ENCODE data around the gene INF2. TPM values are rescaled to one million over a fixed set of nuclear protein-coding genes. Genes with fewer than 3 reads are reported as not detected.

Gene INF2
- total RNA-seq, 4 donors from 2014 or later, result 50.9 to 104 (median 87.5) TPM

DNA sequence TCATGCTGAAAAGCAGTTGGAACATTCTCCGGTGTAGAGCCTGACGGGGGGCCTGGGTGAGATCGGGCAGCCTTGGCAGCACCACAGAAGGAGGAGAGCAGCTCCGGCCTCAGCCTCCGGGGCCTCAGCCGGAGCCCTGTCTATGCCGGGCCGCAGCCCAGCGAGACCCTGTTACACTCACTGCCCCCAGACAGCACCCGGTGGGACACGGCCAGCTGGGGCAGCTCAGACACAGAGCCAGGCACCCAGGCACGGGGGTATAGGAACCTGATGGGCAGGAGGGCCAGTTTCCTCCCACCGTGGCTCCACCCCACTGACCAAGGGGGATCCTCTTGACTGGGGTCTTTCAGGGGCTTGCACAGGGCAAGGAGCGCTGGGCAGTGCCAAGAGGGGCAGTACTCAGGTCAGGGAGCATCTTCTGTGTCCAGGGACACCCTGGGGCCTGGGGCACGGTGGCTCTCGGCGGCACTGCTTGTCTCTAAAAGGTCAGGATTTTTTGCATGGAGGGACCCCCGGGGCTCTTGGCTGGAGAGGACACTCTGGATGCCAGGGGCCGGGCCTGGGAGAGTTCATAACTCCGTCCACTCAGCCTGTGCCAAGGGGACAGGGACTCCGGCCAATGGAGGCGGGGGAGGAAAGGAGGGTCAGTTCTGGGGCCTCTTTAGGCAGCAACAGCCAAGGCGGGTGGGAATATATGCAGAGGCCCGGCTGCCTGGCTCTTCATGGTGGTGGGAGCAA, 9.4 kb downstream of the INF2 start:
- TF ChIP-seq, protein P1, sequence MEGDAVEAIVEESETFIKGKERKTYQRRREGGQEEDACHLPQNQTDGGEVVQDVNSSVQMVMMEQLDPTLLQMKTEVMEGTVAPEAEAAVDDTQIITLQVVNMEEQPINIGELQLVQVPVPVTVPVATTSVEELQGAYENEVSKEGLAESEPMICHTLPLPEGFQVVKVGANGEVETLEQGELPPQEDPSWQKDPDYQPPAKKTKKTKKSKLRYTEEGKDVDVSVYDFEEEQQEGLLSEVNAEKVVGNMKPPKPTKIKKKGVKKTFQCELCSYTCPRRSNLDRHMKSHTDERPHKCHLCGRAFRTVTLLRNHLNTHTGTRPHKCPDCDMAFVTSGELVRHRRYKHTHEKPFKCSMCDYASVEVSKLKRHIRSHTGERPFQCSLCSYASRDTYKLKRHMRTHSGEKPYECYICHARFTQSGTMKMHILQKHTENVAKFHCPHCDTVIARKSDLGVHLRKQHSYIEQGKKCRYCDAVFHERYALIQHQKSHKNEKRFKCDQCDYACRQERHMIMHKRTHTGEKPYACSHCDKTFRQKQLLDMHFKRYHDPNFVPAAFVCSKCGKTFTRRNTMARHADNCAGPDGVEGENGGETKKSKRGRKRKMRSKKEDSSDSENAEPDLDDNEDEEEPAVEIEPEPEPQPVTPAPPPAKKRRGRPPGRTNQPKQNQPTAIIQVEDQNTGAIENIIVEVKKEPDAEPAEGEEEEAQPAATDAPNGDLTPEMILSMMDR (IDR thresholded peaks at IDR 0.05), result no peak
- ATAC-seq (ENCODE audit: low FRiP score), result no peak
- DNase-seq (ENCODE audit: low spot score), result no peak

DNA sequence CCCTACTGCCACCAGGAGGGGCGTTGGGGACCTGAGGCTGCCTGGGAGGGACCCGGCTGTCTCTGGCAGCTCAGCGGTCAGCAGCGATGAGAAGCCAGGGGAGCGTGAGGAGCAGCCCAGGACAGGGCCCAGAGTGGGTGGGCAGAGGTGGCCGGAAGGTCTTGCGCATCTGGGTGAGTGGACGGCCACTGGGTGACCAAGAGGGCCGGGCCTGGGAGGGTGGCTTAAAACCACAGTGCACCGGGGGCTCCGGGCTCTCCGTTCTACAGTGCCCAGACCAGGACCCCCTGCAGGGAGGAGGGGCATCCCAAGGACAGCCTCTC, 10.0 kb downstream of the INF2 start:
- TF ChIP-seq, protein P1 (IDR thresholded peaks at IDR 0.05), result no peak
- DNase-seq (ENCODE audit: low spot score), result no peak
- ATAC-seq (ENCODE audit: low FRiP score), result no peak

DNA sequence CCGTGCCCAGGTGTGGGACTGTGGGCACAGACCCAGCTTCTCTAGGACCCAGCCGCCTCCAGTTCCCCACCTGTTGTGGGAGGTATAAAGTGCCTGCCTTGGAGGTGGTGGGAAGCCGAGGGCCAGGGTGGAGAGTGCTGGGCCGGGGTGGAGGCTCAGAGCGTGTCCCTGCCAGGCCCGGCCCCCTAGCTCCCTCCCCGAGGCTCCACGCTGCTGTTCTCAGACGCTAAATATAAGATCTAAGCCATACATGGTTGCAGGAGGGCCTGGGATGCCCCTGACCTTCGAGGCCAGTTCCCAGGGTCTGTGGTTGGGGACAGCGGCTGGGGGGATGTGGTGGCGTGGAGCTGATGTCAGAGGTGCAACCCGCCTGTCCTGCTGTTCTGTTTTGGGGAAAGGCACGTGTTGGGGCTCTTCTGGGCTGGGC, 10.8 kb downstream of the INF2 start:
- DNase-seq (ENCODE audit: low spot score) (no peak), ATAC-seq (ENCODE audit: low FRiP score) (no peak)
- TF ChIP-seq, protein P1 (IDR thresholded peaks at IDR 0.05), result no peak

DNA sequence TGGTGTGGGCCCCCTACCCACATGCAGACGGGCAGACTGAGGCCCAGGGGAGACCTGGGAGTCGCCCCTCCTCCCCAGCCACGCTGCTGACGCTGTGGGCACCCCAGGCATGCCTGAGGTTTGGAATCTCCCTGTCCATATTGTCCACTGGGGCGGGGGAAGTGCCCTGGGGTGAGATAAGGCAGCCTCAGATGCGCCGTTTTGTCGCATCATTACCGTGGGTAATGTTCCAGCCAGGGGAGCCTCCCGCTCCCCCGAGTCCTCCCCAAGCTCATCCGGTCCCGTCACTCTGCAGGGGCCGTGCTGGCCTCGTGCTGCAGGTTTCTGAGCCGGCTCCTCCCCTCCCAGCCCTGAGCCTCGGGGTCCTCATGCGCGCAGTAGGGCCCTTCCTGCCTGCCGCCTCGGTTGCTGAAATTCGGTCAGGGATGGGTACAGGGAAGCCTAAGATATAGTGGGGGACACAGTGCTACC, 11.4 kb downstream of the INF2 start:
- no peak for DNase-seq (ENCODE audit: low spot score)
- TF ChIP-seq, protein P1 (IDR thresholded peaks at IDR 0.05), result no peak
- no peak for ATAC-seq (ENCODE audit: low FRiP score)

DNA sequence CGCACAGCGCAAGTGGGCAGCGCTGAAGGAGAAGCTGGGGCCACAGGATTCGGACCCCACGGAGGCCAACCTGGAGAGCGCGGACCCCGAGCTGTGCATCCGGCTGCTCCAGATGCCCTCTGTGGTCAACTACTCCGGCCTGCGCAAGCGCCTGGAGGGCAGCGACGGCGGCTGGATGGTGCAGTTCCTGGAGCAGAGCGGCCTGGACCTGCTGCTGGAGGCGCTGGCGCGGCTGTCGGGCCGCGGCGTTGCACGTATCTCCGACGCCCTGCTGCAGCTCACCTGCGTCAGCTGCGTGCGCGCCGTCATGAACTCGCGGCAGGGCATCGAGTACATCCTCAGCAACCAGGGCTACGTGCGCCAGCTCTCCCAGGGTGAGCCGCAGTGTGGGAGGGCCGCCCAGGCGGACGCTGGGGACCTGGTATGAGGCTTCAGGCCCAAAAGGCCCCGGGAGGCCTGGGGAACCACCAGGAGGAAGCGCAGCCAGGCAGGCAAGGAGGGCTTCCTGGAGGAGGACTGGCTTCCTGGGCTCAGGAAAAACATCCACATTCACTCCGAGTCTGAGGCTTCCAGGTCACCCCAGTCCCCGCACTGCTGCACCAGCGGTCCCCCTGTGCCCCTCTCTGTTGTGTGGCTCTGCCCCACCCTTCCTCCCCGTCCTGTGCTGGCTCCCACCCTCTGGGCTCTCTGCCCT, 12.1 kb downstream of the INF2 start:
- ATAC-seq (ENCODE audit: low FRiP score) (no peak), DNase-seq (ENCODE audit: low spot score) (no peak)
- TF ChIP-seq, protein P1 (IDR thresholded peaks at IDR 0.05), result no peak

DNA sequence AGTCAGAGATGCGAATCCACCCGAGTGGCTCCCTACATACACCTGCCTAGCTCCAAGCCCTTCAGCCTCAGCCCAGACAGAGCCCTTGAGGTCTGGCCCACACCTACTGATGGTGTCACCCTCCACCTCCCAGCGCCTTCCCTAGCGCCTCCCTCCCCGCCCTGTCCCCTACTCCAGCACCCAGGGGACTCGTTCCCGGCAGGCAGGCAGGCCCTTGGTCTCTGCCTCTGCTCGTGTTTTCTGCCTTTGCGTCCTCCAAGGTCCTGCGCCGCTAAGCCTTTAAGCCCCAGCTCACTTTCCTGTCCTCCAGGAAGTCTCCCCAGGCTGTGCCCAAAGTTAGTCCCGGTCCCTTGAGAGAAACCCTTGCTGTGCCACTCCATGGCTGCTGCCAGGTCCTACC, 12.7 kb downstream of the INF2 start:
- DNase-seq (ENCODE audit: low spot score) (no peak), ATAC-seq (ENCODE audit: low FRiP score) (no peak)
- TF ChIP-seq, protein P1 (IDR thresholded peaks at IDR 0.05), result no peak

DNA sequence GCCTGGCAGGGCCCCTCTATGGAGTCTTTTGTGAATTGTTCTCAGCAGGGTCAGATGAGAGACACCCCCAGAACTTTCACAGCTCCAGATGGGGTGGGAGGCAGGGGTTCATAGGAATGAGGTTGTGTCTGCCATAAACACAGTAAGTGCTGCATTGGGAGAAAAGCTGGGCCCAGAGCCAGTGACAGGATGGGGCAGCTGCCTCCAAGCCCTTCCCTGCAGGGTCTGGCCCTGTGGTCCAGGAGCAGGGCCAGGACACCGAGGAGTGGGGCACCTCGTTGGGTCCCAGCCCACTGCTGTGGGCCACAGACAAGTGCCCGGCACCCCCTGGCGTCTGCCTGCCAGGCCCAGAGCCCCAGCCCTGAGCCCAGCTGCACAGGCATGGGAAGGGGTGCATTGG, 13.3 kb downstream of the INF2 start:
- DNase-seq (ENCODE audit: low spot score) (no peak), ATAC-seq (ENCODE audit: low FRiP score) (no peak)
- TF ChIP-seq, protein P1 (IDR thresholded peaks at IDR 0.05), result no peak

Data from omental fat pad (tissue), 4 donors.